Activated CD4-positive, alpha-beta memory T cell treated with anti-CD3 and anti-CD28 coated beads, Interleukin-2, amount 10 ng/mL, durations not matched to agents 7 days and 5 days (primary cell): ENCODE results near the gene RASAL1. TPM values are rescaled to one million over a fixed set of nuclear protein-coding genes. Genes with fewer than 3 reads are reported as not detected.

Experiments
- CTCF ChIA-PET: fragments of 350-600 bp; sonication (Branson Sonifier 250); formaldehyde crosslinking; loops from one replicate; lab custom pipeline; 2021; ENCODE audit warnings: antibody characterized with exemption, inconsistent platforms; lab: Charles Lee
- POLR2A ChIA-PET: fragments of 350-600 bp; sonication (Branson Sonifier 250); formaldehyde crosslinking; loops from one replicate; lab custom pipeline; 2021; ENCODE audit warnings: antibody characterized with exemption; lab: Charles Lee
- DNase-seq: peaks from one replicate; pipeline ENCODE4 v3.0.0-alpha.2; 2020
- H3K27ac Mint-ChIP-seq: one replicate; pipeline ENCODE4 v1.8.0; 2021; ENCODE audit warnings: mild to moderate bottlenecking, mixed read lengths
- H3K27me3 Mint-ChIP-seq: one replicate; pipeline ENCODE4 v1.8.0; 2021; ENCODE audit warnings: mixed read lengths
- H3K36me3 Mint-ChIP-seq: one replicate; pipeline ENCODE4 v1.8.0; 2021; ENCODE audit warnings: low read depth, mixed read lengths
- H3K4me1 Mint-ChIP-seq: one replicate; pipeline ENCODE4 v1.8.0; 2021; ENCODE audit warnings: mixed read lengths
- H3K4me3 Mint-ChIP-seq: one replicate; pipeline ENCODE4 v1.8.0; 2021; ENCODE audit warnings: mild to moderate bottlenecking, mixed read lengths
- H3K9me3 Mint-ChIP-seq: one replicate; pipeline ENCODE4 v1.8.0; 2021; ENCODE audit warnings: mixed read lengths
- total RNA-seq, 2 experiments: library from RNA; stranded (reverse); gene quantifications; one replicate each; pipeline ENCODE4 v1.2.3, GENCODE V29; 2021

Gene RASAL1
- total RNA-seq, 2 experiments from 2014 or later, result 0.10 to 0.35 TPM

- Mint-ChIP-seq H3K9me3 (no peaks in the 10 kb centered on the region), H3K36me3 (no peaks in the 10 kb centered on the region), H3K4me1 (no peaks in the 10 kb centered on the region), H3K27me3 (no peaks in the 10 kb centered on the region), H3K27ac (no peak overlapping the region), H3K4me3 (no peak overlapping the region)
- ChIA-PET POLR2A (no interaction called here), CTCF (no interaction called here)
- DNase-seq, result no peak
Measured at GRCh38 chr12:113115455-113116126, 20.0 kb downstream of the RASAL1 start.

- H3K36me3 Mint-ChIP-seq, result no peaks in the 10 kb centered on the region
- H3K4me1 Mint-ChIP-seq, result peaks cover 2% of the 10 kb centered on the region
- no peak for DNase-seq
- no peak overlapping the region for H3K27ac Mint-ChIP-seq
- H3K9me3 Mint-ChIP-seq, result no peaks in the 10 kb centered on the region
- no peaks in the 10 kb centered on the region for H3K27me3 Mint-ChIP-seq
- POLR2A ChIA-PET, result no interaction called here
- CTCF ChIA-PET, result interaction anchor here (1.1 kb wide), 1 partner anchor 67 kb away, joined by 3 read pairs; no protein-coding TSS in a partner anchor
- no peak overlapping the region for H3K4me3 Mint-ChIP-seq
Measured at GRCh38 chr12:113114447-113115178, 20.9 kb downstream of the RASAL1 start.

DNA sequence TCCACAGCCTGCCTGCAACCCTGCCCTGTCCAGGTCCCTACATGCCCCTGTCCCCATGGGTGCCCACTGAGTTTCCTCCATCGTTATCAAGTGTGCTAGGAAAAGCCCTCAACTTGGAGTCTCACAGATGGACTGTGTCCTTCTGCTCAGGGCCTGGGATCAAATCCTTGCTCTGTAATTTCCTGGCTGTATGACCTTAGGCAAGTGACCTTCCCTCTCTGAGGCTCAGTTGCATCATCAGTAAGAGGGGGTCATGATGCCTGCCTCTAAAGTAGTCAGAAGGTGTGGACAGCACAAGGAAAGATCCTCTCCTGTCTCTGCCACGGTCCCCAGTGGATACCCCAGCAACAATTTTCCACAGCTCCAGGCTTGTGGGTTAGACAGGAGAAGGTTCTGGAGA, 22.2 kb downstream of the RASAL1 start:
- Mint-ChIP-seq H3K4me3 (no peak overlapping the region), H3K36me3 (no peaks in the 10 kb centered on the region), H3K4me1 (peaks cover 2% of the 10 kb centered on the region), H3K27me3 (no peaks in the 10 kb centered on the region), H3K9me3 (no peaks in the 10 kb centered on the region), H3K27ac (no peak overlapping the region)
- ChIA-PET CTCF (interaction anchor here (1.1 kb wide), 1 partner anchor 65 kb away, joined by 3 read pairs; no protein-coding TSS in a partner anchor), POLR2A (no interaction called here)
- DNase-seq, result no peak

DNA sequence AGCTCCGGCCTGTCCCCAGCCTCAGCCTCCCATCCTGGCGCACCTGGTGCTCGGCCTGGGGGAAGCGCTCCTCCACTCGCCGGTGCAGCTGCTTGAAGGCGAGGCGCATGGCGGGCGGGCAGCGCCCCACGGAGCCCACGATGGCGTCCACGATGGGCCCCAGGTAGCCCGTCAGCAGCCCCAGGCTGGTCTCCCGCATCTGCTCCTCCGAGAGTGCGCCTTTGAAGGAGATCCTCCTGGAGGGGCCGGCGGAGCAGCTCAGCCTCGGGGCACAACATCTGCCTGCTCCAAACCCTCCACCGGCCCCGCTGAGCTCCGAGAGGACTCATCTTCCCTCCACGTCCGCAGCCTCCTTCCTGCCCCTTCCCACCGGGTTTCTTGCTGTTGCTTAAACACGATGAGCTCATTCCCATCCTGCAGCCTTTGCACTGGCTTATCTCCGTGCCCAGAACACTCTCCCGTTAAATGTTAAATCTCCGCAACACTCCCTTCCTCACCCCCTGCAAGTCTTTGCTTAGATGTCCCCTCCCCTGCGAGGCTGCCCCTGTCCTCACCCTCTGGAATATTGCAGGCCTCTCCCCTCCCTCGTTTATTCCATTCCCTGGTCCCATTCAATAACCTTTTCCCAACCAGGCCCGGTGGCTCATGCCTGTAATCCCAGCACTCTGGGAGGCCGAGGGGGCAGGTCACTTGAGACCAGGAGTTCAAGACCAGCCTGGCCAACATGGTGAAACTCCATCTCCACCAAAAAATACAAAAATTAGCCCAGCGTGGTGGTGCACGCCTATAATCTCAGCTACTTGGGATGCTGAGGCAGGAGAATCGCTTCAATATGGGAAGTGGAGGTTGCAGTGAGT, 23.3 kb downstream of the RASAL1 start:
- no peak for DNase-seq
- POLR2A ChIA-PET, result no interaction called here
- CTCF ChIA-PET, result no interaction called here
- no peaks in the 10 kb centered on the region for H3K27me3 Mint-ChIP-seq
- no peaks in the 10 kb centered on the region for H3K36me3 Mint-ChIP-seq
- no peaks in the 10 kb centered on the region for H3K9me3 Mint-ChIP-seq
- no peak overlapping the region for H3K4me3 Mint-ChIP-seq
- peaks cover 2% of the 10 kb centered on the region for H3K4me1 Mint-ChIP-seq
- H3K27ac Mint-ChIP-seq, result no peak overlapping the region

DNA sequence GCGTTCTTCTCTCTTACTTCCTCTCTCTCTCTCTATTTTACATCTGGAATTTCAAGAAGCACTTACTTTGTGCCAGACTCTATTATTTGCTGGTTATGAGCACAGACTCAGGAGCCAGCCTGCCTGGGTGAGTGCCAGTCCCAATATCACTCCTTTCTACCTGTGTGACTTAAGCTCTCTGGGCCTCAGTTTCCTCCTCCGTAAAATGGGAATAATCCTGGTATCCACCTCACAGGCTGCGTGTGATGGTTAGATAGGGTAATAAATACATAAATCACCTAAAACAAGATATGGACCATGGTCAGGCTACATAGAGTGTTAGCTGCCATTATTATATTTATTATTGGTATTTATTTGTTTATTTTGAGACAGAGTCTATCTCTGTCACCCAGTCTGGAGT, 24.3 kb downstream of the RASAL1 start:
- Mint-ChIP-seq H3K4me1 (peaks cover 2% of the 10 kb centered on the region), H3K27me3 (no peaks in the 10 kb centered on the region), H3K9me3 (no peaks in the 10 kb centered on the region), H3K4me3 (no peak overlapping the region), H3K27ac (no peak overlapping the region), H3K36me3 (no peaks in the 10 kb centered on the region)
- ChIA-PET POLR2A (no interaction called here), CTCF (no interaction called here)
- DNase-seq, result no peak

- H3K9me3 Mint-ChIP-seq, result no peaks in the 10 kb centered on the region
- peaks cover 2% of the 10 kb centered on the region for H3K4me1 Mint-ChIP-seq
- ChIA-PET POLR2A (no interaction called here), CTCF (interaction anchor here (1.5 kb wide), 1 partner anchor 65 kb away, joined by 4 read pairs; no protein-coding TSS in a partner anchor)
- H3K4me3 Mint-ChIP-seq, result no peak overlapping the region
- peaks cover 1% of the 10 kb centered on the region for H3K27me3 Mint-ChIP-seq
- no peak overlapping the region for H3K27ac Mint-ChIP-seq
- no peak for DNase-seq
- no peaks in the 10 kb centered on the region for H3K36me3 Mint-ChIP-seq
Measured at GRCh38 chr12:113109872-113110599, 25.5 kb downstream of the RASAL1 start.

- Mint-ChIP-seq H3K36me3 (no peaks in the 10 kb centered on the region), H3K9me3 (no peaks in the 10 kb centered on the region), H3K27me3 (peaks cover 3% of the 10 kb centered on the region), H3K4me3 (no peak overlapping the region), H3K4me1 (peaks cover 4% of the 10 kb centered on the region), H3K27ac (no peak overlapping the region)
- DNase-seq, result no peak
- POLR2A ChIA-PET, result no interaction called here
- CTCF ChIA-PET, result interaction anchor here (1.5 kb wide), 1 partner anchor 65 kb away, joined by 4 read pairs; no protein-coding TSS in a partner anchor
Measured at GRCh38 chr12:113109360-113109759, 26.2 kb downstream of the RASAL1 start.

DNA sequence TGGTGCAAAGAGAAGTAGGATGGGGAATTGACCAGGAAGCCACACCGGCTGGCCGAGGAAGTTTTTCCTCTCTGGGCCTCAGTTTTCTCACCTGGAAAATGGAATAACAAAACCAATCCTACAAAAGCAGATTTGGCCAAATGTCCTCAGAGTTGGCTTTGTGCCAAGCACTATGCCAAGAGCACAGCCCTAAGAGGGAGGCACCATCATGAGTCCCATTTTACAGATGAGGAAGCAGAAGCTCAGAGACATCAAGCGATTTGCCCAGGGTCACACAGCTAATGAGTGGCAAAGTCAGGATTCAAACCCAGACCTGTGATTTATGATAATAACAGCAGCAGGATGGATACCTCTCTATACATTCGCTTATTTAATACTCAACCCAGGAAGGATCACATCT, 27.3 kb downstream of the RASAL1 start:
- no peaks in the 10 kb centered on the region for H3K9me3 Mint-ChIP-seq
- peaks cover 12% of the 10 kb centered on the region for H3K4me1 Mint-ChIP-seq
- no peak overlapping the region for H3K4me3 Mint-ChIP-seq
- DNase-seq, result no peak
- ChIA-PET POLR2A (no interaction called here), CTCF (interaction anchor here (1.3 kb wide), 1 partner anchor 63 kb away, joined by 4 read pairs; no protein-coding TSS in a partner anchor)
- peaks cover 7% of the 10 kb centered on the region for H3K27me3 Mint-ChIP-seq
- no peaks in the 10 kb centered on the region for H3K36me3 Mint-ChIP-seq
- H3K27ac Mint-ChIP-seq, result no peak overlapping the region

DNA sequence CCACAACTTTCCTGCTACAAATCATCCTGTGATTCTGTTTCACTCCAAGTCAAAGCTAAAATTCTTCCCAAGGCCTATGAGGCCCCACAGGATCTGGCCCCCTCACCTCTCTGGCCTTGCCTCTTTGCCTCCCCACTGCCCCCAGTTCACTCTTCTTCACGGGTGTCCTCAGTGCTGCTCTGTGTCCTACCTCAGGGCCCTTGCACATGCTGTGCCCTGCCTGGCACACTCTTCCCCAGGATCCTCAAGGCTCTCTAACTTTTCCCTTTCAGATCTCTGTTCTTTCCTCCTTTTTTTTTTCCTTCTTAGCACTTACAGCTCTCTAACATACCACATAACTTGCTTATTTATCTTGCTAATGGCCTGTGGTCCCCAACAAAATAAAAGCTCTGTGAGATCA, 29.2 kb downstream of the RASAL1 start:
- no peak for DNase-seq
- ChIA-PET POLR2A (no interaction called here), CTCF (interaction anchor here (1.0 to 1.3 kb wide), 2 partner anchors 8 to 47 kb away, joined by 3 to 4 read pairs; no protein-coding TSS in a partner anchor)
- H3K27me3 Mint-ChIP-seq, result peaks cover 7% of the 10 kb centered on the region
- H3K36me3 Mint-ChIP-seq, result no peaks in the 10 kb centered on the region
- H3K4me1 Mint-ChIP-seq, result peaks cover 12% of the 10 kb centered on the region
- H3K27ac Mint-ChIP-seq, result no peak overlapping the region
- H3K4me3 Mint-ChIP-seq, result no peak overlapping the region
- no peaks in the 10 kb centered on the region for H3K9me3 Mint-ChIP-seq

DNA sequence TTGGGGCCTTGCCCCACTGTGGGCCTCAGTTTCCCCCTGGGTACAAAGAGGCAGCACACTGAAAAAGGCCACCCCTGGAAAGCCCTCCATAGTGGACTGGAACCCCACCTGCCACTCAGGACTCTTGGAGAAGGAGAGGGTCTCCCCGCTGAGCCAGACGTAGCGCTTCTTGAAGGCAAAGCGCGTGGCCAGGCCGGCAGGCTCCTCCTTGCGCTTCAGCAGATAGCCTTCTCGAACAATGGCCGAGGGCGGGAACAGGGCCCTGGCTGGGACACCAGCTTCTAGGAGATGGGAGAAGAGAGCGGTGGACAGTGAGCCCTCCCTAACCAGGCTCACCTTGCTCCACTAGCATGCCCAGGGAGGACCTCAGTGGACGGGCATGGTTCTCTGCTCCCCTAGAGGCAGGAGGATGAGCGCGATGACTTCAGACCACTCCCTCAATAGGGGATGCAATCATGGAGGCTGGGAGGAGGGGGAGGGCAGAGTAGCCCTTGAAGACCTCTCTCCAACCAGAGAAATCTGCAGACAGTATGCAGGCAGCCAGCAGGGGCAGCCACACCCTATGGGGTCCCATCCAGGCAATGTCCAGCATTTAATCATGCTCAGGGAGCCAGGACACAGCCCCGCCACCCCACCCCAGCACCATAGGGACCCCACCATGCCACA, 29.8 kb downstream of the RASAL1 start:
- CTCF ChIA-PET, result interaction anchor here (1.0 to 1.3 kb wide), 2 partner anchors 8 to 48 kb away, joined by 3 to 4 read pairs; no protein-coding TSS in a partner anchor

DNA sequence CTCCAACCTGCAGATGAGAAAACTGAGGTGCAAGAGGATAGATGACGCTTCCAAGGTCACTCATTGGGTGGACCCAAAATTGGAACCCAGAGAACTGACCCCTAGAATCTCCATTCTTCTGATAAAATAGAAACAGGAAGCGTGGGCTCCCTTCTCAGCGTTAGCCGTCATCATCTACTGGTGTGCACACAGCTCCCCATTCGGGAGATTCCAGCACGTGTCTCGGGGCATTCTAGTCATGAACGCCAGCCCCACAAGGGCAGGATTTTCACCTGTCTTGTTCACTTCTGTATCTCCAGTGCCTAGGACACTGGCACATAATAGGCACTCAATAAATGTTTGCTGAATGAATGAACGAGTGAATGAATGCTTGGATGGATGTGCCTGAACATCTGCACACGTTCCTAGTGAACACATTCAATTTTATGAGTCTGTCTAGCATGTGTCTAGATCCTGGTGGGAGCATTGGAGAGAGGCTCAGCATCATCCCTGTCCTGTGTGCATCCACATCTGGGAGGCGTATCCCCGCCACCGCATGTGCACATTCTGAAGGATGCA, 30.5 kb downstream of the RASAL1 start:
- ChIA-PET POLR2A (no interaction called here), CTCF (no interaction called here)
- H3K36me3 Mint-ChIP-seq, result no peaks in the 10 kb centered on the region
- H3K9me3 Mint-ChIP-seq, result no peaks in the 10 kb centered on the region
- no peak for DNase-seq
- peaks cover 10% of the 10 kb centered on the region for H3K4me1 Mint-ChIP-seq
- no peak overlapping the region for H3K4me3 Mint-ChIP-seq
- H3K27ac Mint-ChIP-seq, result no peak overlapping the region
- H3K27me3 Mint-ChIP-seq, result peaks cover 7% of the 10 kb centered on the region

More for the DNA sequence above, 29.8 kb downstream of the RASAL1 start:
- Mint-ChIP-seq H3K27ac (no peak overlapping the region), H3K9me3 (no peaks in the 10 kb centered on the region), H3K4me3 (no peak overlapping the region), H3K36me3 (no peaks in the 10 kb centered on the region), H3K27me3 (peaks cover 7% of the 10 kb centered on the region), H3K4me1 (peaks cover 12% of the 10 kb centered on the region)
- POLR2A ChIA-PET, result no interaction called here
- no peak for DNase-seq
